Liver (tissue), 9 donors: ENCODE data around the gene FAM219A. TPM values are rescaled to one million over a fixed set of nuclear protein-coding genes. Genes with fewer than 3 reads are reported as not detected.

Experiments
- DNase-seq: peaks from one replicate; pipeline ENCODE4 v3.0.0-alpha.2; 2017; ENCODE audit warnings: low spot score
- H3K27ac ChIP-seq, 2 donors: one replicate each; pipeline ENCODE4 v1.7.0; 2013; ENCODE audit warnings: inconsistent platforms in 2 of 2, low read length in 2 of 2, control low read depth in 1 of 2, low read depth in 1 of 2, mild to moderate bottlenecking in 1 of 2
- H3K27me3 ChIP-seq, 4 donors: one replicate each; pipeline versions ENCODE4 v1.6.1 to v1.7.0; 2013; ENCODE audit warnings: low read length in 3 of 4, inconsistent platforms in 1 of 4, mild to moderate bottlenecking in 1 of 4, moderate library complexity in 1 of 4; ENCODE audit not compliant: control insufficient read depth in 4 of 4, insufficient read depth in 4 of 4
- H3K36me3 ChIP-seq, 4 donors: one replicate each; pipeline versions ENCODE4 v1.6.1 to v1.7.0; 2013; ENCODE audit warnings: low read length in 3 of 4, mild to moderate bottlenecking in 3 of 4, low read depth in 1 of 4, moderate library complexity in 1 of 4; ENCODE audit not compliant: control insufficient read depth in 4 of 4, insufficient read depth in 3 of 4
- H3K4me1 ChIP-seq, 4 donors: one replicate each; pipeline versions ENCODE4 v1.6.1 to v1.7.0; 2013; ENCODE audit warnings: low read length in 3 of 4, mild to moderate bottlenecking in 3 of 4, moderate library complexity in 1 of 4; ENCODE audit not compliant: control insufficient read depth in 4 of 4, insufficient read depth in 4 of 4
- H3K4me3 ChIP-seq, 3 donors: one replicate each; pipeline versions ENCODE4 v1.6.1 to v1.7.0; 2013; ENCODE audit warnings: low read length in 3 of 3, control low read depth in 1 of 3, low read depth in 1 of 3, mild to moderate bottlenecking in 1 of 3
- H3K9ac ChIP-seq, 2 donors: one replicate each; pipeline ENCODE4 v1.7.0; 2013; ENCODE audit warnings: low read length in 2 of 2, mild to moderate bottlenecking in 2 of 2, moderate library complexity in 2 of 2, control low read depth in 1 of 2, low read depth in 1 of 2
- H3K9me3 ChIP-seq, 4 donors: one replicate each; pipeline versions ENCODE4 v1.6.1 to v1.7.0; 2013; ENCODE audit warnings: low read length in 3 of 4; ENCODE audit not compliant: control insufficient read depth in 4 of 4
- EGR1 ChIP-seq, 2 donors: IDR thresholded peaks; 2 replicates each; pipeline ENCODE4 v1.6.1; 2016 to 2018; ENCODE audit warnings: antibody characterized with exemption in 2 of 2, low read depth in 2 of 2
- FOXA1 ChIP-seq: IDR thresholded peaks from 2 replicates; pipeline ENCODE4 v1.6.1; 2016; ENCODE audit warnings: antibody characterized with exemption
- FOXA2 ChIP-seq: IDR thresholded peaks from 2 replicates; pipeline ENCODE4 v1.6.1; 2016; ENCODE audit warnings: antibody characterized with exemption
- GABPA ChIP-seq, 2 donors: IDR thresholded peaks in 1 of 2; conservative IDR thresholded peaks in 1 of 2; 2 replicates each; pipeline ENCODE4 v1.6.1; 2016; ENCODE audit warnings: antibody characterized with exemption in 2 of 2, mild to moderate bottlenecking in 1 of 2, moderate library complexity in 1 of 2
- HNF4G ChIP-seq: IDR thresholded peaks from 2 replicates; pipeline ENCODE4 v1.6.1; 2016; ENCODE audit warnings: antibody characterized with exemption
- JUND ChIP-seq, 2 donors: IDR thresholded peaks; 2 replicates each; pipeline ENCODE4 v1.6.1; 2016; ENCODE audit warnings: antibody characterized with exemption in 2 of 2
- NR2F2 ChIP-seq: IDR thresholded peaks from 2 replicates; pipeline ENCODE4 v1.6.1; 2016; ENCODE audit warnings: antibody characterized with exemption
- RAD21 ChIP-seq, 2 donors: IDR thresholded peaks; 2 replicates each; pipeline ENCODE4 v1.6.1; 2016; ENCODE audit warnings: antibody characterized with exemption in 2 of 2, mild to moderate bottlenecking in 2 of 2
- RXRA ChIP-seq, 2 donors: IDR thresholded peaks; 2 replicates each; pipeline ENCODE4 v1.6.1; 2017 to 2018; ENCODE audit warnings: antibody characterized with exemption in 2 of 2, mild to moderate bottlenecking in 1 of 2
- SP1 ChIP-seq: IDR thresholded peaks from 2 replicates; pipeline ENCODE4 v1.6.1; 2018; ENCODE audit warnings: antibody characterized with exemption, mild to moderate bottlenecking
- TAF1 ChIP-seq: conservative IDR thresholded peaks from 2 replicates; pipeline ENCODE4 v1.6.1; 2016; ENCODE audit warnings: antibody characterized with exemption, mild to moderate bottlenecking
- YY1 ChIP-seq: IDR thresholded peaks from 2 replicates; pipeline ENCODE4 v1.6.1; 2016; ENCODE audit warnings: antibody characterized with exemption, mild to moderate bottlenecking
- WGBS: extraction: QIAGEN DNeasy Blood & Tissue Kit; methylation state at CpG from one replicate; pipeline ENCODE4 v1.1.7; 2013; 5-methylcytosine and 5-hydroxymethylcytosine counted together
- polyA plus RNA-seq, 2 donors: library from polyadenylated mRNA; stranded (reverse) in 1 of 2; unstranded in 1 of 2; fragments of 200-250 nt in 1 of 2; fragments of >200 nt in 1 of 2; fragmentation: Nextera tagmentation in 1 of 2; extraction: Ambion mirVana in 1 of 2; gene quantifications; one replicate each; pipeline versions ENCODE4 v1.2.1 to v1.2.3, GENCODE V29; 2013 to 2015
- total RNA-seq, 2 donors: library from RNA; depleted of rRNA; stranded (reverse); fragments of >200 nt; gene quantifications; one replicate each; pipeline ENCODE4 v1.2.3, GENCODE V29; 2014
- TF ChIP-seq, protein P1 (sequence below): IDR thresholded peaks from 2 replicates; pipeline ENCODE4 v1.6.1; 2016; ENCODE audit warnings: antibody characterized with exemption, mild to moderate bottlenecking
- TF ChIP-seq, protein P2 (sequence below): IDR thresholded peaks from 2 replicates; pipeline ENCODE4 v1.6.1; 2016; ENCODE audit warnings: antibody characterized with exemption
- TF ChIP-seq, protein P3 (sequence below): IDR thresholded peaks from 2 replicates; pipeline ENCODE4 v1.6.1; 2016; ENCODE audit warnings: antibody characterized with exemption
- TF ChIP-seq, protein P4 (sequence below): IDR thresholded peaks from 2 replicates; pipeline ENCODE4 v1.6.1; 2016; ENCODE audit warnings: antibody characterized with exemption
- TF ChIP-seq, protein P5 (sequence below): fragments of 150-350 bp; IDR thresholded peaks from 2 replicates; pipeline ENCODE4 v1.5.1; 2017; ENCODE audit warnings: improper control_type of control experiment, low read depth, low read length; ENCODE audit not compliant: missing input control
- donor health status: healthy.
- donor health status: healthy.
- donor health status: healthy.
- donor health status: healthy.
- donor health status: healthy.

The FAM219A gene
- total and polyA plus RNA-seq, 4 donors, result 1.6 to 3.6 (median 2.4) TPM

DNA sequence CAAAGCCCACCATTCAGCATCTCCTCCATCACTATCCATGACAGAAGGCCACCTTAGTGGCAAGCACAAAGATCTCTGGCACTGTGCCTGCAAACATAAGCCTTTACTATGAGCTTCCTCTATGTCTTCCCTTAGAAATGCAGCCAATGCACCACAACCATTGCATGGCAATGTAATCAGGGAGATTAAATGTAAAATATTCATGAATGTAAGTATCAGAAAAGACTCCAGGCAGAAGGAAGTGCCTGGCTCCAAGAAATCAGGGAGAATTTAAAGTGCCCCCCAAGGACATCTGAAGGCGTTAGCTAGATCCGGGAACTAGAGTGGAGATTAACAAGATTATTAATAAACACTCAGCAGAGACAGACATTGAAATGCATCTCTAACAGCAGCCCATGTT is 49.2 kb downstream of the FAM219A start:
- 91% methylated on average over 2 of the region's 2 CpGs for WGBS
- DNase-seq, result no peak
- no peaks in the 10 kb centered on the region for H3K36me3 ChIP-seq
- TF ChIP-seq, protein P1, sequence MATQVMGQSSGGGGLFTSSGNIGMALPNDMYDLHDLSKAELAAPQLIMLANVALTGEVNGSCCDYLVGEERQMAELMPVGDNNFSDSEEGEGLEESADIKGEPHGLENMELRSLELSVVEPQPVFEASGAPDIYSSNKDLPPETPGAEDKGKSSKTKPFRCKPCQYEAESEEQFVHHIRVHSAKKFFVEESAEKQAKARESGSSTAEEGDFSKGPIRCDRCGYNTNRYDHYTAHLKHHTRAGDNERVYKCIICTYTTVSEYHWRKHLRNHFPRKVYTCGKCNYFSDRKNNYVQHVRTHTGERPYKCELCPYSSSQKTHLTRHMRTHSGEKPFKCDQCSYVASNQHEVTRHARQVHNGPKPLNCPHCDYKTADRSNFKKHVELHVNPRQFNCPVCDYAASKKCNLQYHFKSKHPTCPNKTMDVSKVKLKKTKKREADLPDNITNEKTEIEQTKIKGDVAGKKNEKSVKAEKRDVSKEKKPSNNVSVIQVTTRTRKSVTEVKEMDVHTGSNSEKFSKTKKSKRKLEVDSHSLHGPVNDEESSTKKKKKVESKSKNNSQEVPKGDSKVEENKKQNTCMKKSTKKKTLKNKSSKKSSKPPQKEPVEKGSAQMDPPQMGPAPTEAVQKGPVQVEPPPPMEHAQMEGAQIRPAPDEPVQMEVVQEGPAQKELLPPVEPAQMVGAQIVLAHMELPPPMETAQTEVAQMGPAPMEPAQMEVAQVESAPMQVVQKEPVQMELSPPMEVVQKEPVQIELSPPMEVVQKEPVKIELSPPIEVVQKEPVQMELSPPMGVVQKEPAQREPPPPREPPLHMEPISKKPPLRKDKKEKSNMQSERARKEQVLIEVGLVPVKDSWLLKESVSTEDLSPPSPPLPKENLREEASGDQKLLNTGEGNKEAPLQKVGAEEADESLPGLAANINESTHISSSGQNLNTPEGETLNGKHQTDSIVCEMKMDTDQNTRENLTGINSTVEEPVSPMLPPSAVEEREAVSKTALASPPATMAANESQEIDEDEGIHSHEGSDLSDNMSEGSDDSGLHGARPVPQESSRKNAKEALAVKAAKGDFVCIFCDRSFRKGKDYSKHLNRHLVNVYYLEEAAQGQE, result no peak
- TF ChIP-seq JUND (IDR thresholded peaks at IDR 0.05), result no peak
- no peak overlapping the region for H3K9ac ChIP-seq
- no peak overlapping the region for H3K4me3 ChIP-seq
- no peaks in the 10 kb centered on the region for H3K27me3 ChIP-seq
- no peak overlapping the region for H3K27ac ChIP-seq
- H3K9me3 ChIP-seq, result no peaks in the 10 kb centered on the region
- H3K4me1 ChIP-seq, result no peaks in the 10 kb centered on the region

DNA sequence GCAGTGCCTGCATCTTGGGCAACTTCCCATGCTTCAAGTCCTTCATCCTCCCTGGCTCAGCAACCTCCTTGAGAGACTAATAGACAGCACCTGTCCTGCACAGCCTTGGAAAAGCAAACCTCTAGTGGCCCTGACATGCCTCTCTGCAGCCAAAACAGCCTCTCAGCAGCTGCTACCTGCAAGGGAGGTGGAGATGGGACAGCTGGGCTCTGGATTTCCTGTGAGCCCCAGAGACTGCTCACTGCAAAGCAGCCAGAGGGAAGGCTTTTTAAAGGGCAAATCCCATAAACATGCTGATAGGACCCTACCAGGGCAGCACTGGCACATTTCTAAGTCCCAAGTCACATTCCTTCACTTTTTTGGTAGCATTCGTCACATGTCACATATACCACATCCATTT is 50.2 kb downstream of the FAM219A start:
- Histone ChIP-seq H3K9me3 (no peaks in the 10 kb centered on the region), H3K27ac (no peak overlapping the region), H3K4me1 (peaks cover 0 to 6% (median 5%) of the 10 kb centered on the region in 4 donors), H3K27me3 (no peaks in the 10 kb centered on the region), H3K36me3 (peaks cover 0 to 2% (median 0%) of the 10 kb centered on the region in 4 donors), H3K9ac (no peak overlapping the region), H3K4me3 (no peak overlapping the region)
- TF ChIP-seq, protein P2, sequence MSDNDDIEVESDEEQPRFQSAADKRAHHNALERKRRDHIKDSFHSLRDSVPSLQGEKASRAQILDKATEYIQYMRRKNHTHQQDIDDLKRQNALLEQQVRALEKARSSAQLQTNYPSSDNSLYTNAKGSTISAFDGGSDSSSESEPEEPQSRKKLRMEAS, result no peak
- TF ChIP-seq, protein P3, sequence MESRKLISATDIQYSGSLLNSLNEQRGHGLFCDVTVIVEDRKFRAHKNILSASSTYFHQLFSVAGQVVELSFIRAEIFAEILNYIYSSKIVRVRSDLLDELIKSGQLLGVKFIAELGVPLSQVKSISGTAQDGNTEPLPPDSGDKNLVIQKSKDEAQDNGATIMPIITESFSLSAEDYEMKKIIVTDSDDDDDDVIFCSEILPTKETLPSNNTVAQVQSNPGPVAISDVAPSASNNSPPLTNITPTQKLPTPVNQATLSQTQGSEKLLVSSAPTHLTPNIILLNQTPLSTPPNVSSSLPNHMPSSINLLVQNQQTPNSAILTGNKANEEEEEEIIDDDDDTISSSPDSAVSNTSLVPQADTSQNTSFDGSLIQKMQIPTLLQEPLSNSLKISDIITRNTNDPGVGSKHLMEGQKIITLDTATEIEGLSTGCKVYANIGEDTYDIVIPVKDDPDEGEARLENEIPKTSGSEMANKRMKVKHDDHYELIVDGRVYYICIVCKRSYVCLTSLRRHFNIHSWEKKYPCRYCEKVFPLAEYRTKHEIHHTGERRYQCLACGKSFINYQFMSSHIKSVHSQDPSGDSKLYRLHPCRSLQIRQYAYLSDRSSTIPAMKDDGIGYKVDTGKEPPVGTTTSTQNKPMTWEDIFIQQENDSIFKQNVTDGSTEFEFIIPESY, result no peak
- TF ChIP-seq, protein P4, sequence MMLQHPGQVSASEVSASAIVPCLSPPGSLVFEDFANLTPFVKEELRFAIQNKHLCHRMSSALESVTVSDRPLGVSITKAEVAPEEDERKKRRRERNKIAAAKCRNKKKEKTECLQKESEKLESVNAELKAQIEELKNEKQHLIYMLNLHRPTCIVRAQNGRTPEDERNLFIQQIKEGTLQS, result no peak
- TF ChIP-seq NR2F2 (no peak), TAF1 (no peak), FOXA2 (no peak), FOXA1 (no peak), YY1 (no peak), EGR1 (IDR thresholded peaks at IDR 0.05; ENCODE audit: low read depth in 2 of 2) (no peak), SP1 (no peak), RAD21 (IDR thresholded peaks at IDR 0.05) (no peak), RXRA (IDR thresholded peaks at IDR 0.05) (no peak), HNF4G (no peak), GABPA (IDR thresholded peaks at IDR 0.05 in 1 of 2, conservative IDR thresholded peaks at IDR 0.05 in 1 of 2) (no peak), JUND (IDR thresholded peaks at IDR 0.05) (no peak)
- TF ChIP-seq, protein P5, sequence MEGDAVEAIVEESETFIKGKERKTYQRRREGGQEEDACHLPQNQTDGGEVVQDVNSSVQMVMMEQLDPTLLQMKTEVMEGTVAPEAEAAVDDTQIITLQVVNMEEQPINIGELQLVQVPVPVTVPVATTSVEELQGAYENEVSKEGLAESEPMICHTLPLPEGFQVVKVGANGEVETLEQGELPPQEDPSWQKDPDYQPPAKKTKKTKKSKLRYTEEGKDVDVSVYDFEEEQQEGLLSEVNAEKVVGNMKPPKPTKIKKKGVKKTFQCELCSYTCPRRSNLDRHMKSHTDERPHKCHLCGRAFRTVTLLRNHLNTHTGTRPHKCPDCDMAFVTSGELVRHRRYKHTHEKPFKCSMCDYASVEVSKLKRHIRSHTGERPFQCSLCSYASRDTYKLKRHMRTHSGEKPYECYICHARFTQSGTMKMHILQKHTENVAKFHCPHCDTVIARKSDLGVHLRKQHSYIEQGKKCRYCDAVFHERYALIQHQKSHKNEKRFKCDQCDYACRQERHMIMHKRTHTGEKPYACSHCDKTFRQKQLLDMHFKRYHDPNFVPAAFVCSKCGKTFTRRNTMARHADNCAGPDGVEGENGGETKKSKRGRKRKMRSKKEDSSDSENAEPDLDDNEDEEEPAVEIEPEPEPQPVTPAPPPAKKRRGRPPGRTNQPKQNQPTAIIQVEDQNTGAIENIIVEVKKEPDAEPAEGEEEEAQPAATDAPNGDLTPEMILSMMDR, result no peak
- TF ChIP-seq, protein P1, result no peak
- WGBS, result 90% methylated on average over 1 of the region's 1 CpG
- no peak for DNase-seq
